ENCODE results near the gene ATXN7. TPM values are rescaled to one million over a fixed set of nuclear protein-coding genes. Genes with fewer than 3 reads are reported as not detected.

Gene ATXN7
- total and polyA plus RNA-seq, 2 of the 13 experiments (the other 11 are each of a cell fraction or from before 2014, with no cell fraction given) = 13.8 to 20.0 TPM

DNA sequence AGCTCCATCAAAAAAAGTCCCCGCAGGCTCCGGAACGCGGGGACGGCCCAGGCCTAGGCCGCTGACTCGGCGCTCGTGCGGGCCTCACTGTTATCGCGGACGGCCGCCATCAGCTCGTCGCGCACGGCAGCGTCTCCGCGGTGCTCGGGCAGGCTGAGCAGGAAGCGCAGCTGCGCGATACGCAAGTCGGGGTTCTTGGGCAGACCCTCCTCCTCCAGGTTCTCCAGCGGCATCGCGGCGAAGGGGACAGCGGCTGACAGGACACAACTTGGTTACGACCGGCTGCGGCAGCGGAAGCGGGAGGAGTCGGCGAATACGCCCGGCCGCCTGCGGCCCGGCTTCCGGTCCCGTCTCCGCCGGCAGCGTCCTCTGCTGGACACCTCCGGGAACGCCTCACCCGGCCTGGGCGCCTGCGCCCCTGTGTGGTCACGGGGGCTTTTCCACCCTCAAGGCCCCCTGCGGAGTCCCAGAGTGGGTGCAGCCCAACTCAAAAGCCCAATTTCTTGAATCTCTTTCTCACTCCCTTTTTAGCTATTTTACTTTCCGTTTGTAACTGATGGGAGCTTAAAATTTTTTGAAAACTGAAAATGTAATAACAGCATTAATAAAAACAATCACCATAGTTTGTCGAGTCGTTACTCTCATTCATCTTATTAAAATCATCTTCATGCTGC lies 159.7 kb downstream of the ATXN7 start, which contains the start of gene PSMD6 (continued):
- TF ChIP-seq, protein P1, sequence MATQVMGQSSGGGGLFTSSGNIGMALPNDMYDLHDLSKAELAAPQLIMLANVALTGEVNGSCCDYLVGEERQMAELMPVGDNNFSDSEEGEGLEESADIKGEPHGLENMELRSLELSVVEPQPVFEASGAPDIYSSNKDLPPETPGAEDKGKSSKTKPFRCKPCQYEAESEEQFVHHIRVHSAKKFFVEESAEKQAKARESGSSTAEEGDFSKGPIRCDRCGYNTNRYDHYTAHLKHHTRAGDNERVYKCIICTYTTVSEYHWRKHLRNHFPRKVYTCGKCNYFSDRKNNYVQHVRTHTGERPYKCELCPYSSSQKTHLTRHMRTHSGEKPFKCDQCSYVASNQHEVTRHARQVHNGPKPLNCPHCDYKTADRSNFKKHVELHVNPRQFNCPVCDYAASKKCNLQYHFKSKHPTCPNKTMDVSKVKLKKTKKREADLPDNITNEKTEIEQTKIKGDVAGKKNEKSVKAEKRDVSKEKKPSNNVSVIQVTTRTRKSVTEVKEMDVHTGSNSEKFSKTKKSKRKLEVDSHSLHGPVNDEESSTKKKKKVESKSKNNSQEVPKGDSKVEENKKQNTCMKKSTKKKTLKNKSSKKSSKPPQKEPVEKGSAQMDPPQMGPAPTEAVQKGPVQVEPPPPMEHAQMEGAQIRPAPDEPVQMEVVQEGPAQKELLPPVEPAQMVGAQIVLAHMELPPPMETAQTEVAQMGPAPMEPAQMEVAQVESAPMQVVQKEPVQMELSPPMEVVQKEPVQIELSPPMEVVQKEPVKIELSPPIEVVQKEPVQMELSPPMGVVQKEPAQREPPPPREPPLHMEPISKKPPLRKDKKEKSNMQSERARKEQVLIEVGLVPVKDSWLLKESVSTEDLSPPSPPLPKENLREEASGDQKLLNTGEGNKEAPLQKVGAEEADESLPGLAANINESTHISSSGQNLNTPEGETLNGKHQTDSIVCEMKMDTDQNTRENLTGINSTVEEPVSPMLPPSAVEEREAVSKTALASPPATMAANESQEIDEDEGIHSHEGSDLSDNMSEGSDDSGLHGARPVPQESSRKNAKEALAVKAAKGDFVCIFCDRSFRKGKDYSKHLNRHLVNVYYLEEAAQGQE (IDR thresholded peaks at IDR 0.05; ENCODE audit: borderline replicate concordance in 1 of 2, low read depth in 1 of 2, low read length in 2 of 2) = no peak
- TF ChIP-seq REPIN1 (CRISPR knock-in tag; IDR thresholded peaks at IDR 0.05; ENCODE audit: borderline replicate concordance, low read depth) = peak; percentile 91
- peak; percentile 100 for TF ChIP-seq POGZ (CRISPR knock-in tag; IDR thresholded peaks at IDR 0.05)
- TF ChIP-seq POLR2AphosphoS2 (IDR thresholded peaks at IDR 0.05; ENCODE audit: low read depth, low read length) = no peak
- no peak for TF ChIP-seq ZNF44 (CRISPR knock-in tag; IDR thresholded peaks at IDR 0.05)
- peak; percentile 63; the same call in 1 of the 2 replicates for TF ChIP-seq ZHX2 (IDR thresholded peaks at IDR 0.05; ENCODE audit: low read depth)
- peak; percentile 65; the same call in 1 of the 2 replicates for TF ChIP-seq ZHX2 (CRISPR knock-in tag; IDR thresholded peaks at IDR 0.05; ENCODE audit: borderline replicate concordance)
- peak; percentile 99 for TF ChIP-seq ZFY (CRISPR knock-in tag; IDR thresholded peaks at IDR 0.05)
- TF ChIP-seq ZFP36L1 (CRISPR knock-in tag; IDR thresholded peaks at IDR 0.05) = 0 out of 2 replicates have a peak, but pooled peaks have one; percentile 50
- peak; percentile 87; the same call in 1 of the 2 replicates for TF ChIP-seq ZNF766 (CRISPR knock-in tag; IDR thresholded peaks at IDR 0.05; ENCODE audit: borderline replicate concordance)
- TF ChIP-seq ZNF205 (CRISPR knock-in tag; IDR thresholded peaks at IDR 0.05) = peak; percentile 82; the same call in 1 of the 2 replicates
- no peak; the same call in 1 of the 2 replicates for TF ChIP-seq ZNF256 (CRISPR knock-in tag; conservative IDR thresholded peaks at IDR 0.05)
- no peak for TF ChIP-seq HNF1A (IDR thresholded peaks at IDR 0.05; ENCODE audit: low read depth)
- TF ChIP-seq HNF1A (CRISPR knock-in tag; IDR thresholded peaks at IDR 0.05; ENCODE audit: borderline replicate concordance) = no peak
- TF ChIP-seq ZNF790 (CRISPR knock-in tag; IDR thresholded peaks at IDR 0.05; ENCODE audit: borderline replicate concordance) = peak; percentile 80; the same call in 1 of the 2 replicates

All from HepG2 (cell line).